Tracheal epithelial cell (primary cell): ENCODE measurements around the gene ZBED3. TPM values are rescaled to one million over a fixed set of nuclear protein-coding genes. Genes with fewer than 3 reads are reported as not detected.

Experiments used
- total RNA-seq: library from RNA; depleted of rRNA; stranded (reverse); fragments of >200 nt; gene quantifications from 2 replicates; pipeline ENCODE4 v1.2.1, GENCODE V29; 2014

Gene ZBED3
- total RNA-seq = 1.4 and 3.2 TPM in 2 replicates

DNA sequence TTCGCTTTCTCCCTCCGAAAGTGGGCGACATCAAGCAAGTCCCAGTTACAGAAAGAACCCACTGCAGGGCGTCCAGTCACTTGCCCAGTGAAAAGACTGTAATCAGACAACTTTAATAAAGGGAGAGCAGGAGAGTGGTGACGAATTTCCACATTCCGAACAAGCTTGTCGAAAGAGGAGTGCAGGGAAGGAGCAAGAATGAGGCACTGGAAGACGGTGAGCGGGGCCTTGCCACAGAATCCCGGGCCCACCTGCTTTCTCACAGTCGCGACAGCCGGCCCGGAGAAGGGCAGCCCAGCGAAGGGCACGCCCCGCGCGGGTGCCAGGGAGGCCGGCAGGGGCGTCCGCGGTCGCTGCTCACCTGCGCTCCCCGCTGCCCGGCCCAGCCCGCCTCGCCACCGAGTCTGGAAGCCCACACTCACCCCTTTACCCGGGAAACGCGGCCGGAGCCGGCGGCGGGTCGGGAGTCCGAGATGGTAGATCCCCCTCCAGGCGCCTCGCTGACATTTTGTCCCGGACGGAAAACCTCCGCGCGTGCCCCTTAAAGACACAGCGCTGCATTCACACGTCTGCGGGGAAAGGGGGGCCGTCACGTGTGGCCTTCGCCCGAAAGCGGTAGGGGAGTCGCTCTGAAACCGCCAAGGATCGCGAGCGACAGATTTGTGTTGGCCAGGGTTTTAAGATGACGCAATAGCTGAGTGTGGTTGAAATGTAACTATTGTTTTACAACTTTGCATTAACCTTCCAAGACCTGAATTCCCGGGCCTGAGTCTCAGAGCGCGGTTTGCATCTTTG is at the start of gene ZBED3:
Gene ZBED3, minus strand, starts transcription at position 597 of the 795 bp plus-strand sequence. CDS start 9,407 bp downstream, outside the sequence.

DNA sequence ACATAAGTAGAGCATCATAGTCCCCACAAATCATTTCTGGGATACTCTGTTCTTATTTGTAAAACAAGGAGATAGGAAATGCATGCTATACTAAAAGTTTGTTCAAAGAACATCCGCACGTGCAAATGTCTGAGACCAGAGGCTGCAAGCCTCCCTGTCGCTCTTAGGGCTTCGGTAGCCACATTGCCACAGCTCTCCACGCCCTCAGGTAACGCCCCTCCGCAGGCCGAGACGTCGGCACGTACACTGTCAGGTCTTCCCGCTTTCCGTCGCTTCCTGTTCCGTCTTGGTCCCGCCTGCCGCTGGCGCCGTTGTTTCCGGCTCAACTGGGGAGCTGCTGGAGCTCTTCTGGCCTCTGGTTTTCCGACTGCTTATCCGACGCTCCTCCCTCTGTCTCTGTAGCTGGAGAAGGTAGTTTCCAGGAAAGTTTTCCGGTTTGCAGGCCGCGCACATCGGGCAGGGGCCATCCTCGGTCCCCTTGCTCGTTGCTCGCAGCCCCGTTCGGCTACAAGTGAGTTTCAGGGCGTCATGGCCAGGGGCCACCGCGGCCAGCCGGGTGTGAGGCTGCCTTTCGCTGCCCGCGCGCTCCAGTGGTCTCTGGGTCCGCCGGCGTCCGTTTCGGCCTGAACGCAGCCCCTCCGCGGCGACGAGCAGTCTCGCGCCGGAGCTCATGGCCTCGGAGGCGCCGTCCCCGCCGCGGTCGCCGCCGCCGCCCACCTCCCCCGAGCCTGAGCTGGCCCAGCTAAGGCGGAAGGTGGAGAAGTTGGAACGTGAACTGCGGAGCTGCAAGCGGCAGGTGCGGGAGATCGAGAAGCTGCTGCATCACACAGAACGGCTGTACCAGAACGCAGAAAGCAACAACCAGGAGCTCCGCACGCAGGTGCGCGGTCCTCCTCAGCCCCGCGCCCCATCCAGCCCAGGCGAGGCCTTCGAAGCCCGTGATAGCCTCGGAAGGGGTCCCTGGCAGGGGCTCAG is 56.7 kb downstream of the ZBED3 start, which contains the start of gene AGGF1:
Gene AGGF1, plus strand, starts transcription at position 308 of the 975 bp plus-strand sequence. Its CDS starts 363 bp downstream, at position 671.

Other genes with a start within 250 kb of the ZBED3 start
- not detected in 2 replicates for gene S100Z, start 237.3 kb downstream of the ZBED3 start, total RNA-seq
- 0.24 TPM in 1 of 2 replicates, not detected in the other for gene CRHBP, start 134.2 kb downstream of the ZBED3 start, total RNA-seq
- gene AGGF1, start 56.9 kb downstream of the ZBED3 start, total RNA-seq = 23.1 and 28.1 TPM in 2 replicates
- not detected in 2 replicates for gene PDE8B, start 123.4 kb upstream of the ZBED3 start, total RNA-seq